ENCODE results near the gene ZFP69.
"Not testable (repeated sequence)": the region's sequence is repeated elsewhere in the genome, so short reads cannot be mapped to it uniquely, and the experiment has no call there.

The ZFP69 gene

DNA sequence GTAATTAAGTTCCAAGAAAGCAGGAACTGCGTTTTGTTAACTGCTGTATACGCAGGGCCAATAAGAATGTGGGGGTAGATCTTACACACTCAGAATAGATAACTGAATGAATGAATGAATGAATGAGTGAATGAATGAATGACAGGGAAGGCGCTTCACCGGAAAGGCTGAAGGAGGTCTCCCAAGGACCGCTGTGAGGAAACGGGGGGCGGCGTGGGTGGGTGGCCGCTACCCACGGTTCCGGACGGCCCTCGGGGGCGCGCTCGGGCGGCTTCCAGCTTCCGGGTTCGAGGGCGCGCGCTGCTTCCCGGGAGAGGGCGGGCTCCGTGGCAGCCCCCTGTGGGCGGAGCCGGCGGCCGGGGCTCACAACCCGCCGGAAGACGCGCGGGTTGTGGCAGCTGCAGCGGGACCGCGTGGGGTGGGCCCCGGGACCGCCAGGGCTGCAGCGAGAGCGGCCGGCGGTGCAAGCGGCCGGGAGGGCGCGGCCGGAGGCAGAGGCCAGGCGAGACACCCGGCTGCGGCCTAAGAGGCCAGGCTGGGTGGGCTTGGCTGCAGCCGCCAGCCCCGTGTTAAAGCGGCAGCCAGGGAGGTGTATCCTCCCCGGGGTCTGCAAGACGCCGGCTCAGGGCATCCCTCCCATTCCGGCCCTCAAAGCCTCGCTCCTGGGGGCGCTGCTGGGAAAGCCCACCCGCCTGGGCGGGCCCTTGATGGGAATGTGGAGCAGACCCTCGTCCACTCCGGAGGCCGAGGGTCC is at the start of gene ZFP69:
Gene ZFP69 (plus strand): TSS at position 367 of the 754 bp plus-strand sequence. CDS start 2,072 bp downstream, outside the sequence.
- DNase-seq (ENCODE audit: low read depth in 3 of 3) = peak; percentile 37 to 61 (median 51)

DNA sequence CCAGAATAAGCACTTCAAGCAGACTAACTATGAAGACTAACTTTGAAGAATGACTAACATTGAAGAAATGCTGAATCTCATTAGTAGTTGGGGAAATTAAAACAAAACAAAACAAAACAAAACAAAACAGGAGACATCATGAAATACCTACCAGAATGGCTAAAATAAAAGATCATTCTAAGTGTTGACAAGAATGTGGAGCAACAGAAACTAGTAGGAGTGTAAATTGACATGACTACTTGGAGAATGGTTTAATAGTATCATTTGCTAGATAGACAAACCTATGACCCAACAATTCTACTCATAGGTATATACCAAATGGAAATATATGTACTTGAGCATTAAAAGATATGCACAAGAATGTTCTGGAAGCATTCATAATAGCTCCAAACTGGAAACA is 45.7 kb upstream of the ZFP69 start:
- DNase-seq (ENCODE audit: low read depth in 3 of 3) = no peak

DNA sequence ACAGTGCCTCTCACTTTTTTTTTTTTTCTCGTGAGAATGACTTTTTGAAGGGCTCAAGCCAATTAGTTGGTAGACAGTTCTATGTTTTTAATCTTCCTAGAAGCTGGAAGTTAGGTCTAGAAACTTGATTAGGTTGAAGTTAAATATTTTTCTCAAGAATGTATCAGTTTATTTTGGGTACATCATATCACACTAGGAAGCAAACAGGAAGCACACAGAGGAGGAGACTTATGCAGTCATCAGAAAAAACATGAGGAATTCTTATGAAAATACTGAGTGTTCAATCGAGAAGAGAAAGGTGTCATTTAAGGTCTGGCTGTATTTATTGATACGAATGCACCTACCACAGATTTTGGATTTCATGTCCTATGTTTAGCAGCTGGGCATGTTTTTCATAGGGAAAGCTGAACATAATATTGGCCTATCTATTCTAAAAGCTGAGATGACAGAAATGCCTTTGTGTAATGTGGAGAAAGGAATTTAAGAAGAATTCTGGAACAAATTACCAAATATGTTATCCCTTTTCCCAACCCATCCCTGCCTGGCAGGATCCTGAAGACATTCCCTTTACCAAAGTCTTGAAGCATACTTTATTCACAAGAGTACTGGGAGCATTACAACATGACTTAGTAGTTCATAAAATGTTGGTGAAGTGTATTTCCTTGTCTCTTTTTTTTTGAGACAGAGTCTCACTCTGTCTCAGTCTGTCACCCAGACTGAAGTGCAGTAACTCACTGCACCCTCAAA is 44.3 kb upstream of the ZFP69 start:
- DNase-seq (ENCODE audit: low read depth in 3 of 3) = no peak

DNA sequence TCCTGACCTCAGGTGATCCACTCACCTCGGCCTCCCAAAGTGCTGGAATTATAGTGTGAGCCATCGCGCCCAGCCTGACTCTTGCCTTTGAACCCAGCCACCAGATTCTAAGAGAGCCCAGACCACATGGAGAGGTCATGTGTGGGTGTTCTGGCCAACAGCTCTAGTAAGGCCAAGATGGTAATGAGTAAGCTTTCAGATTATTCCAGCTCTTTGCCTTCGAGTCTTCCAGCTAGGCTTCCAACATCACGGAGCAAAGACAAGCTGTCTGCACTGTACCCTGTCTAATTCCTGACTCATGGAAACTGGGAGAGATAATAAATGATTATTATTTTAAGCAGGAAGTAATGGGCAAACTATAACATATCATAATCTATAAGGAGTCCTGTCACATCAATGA is 41.6 kb upstream of the ZFP69 start:
- no peak for DNase-seq (ENCODE audit: low read depth in 3 of 3)

DNA sequence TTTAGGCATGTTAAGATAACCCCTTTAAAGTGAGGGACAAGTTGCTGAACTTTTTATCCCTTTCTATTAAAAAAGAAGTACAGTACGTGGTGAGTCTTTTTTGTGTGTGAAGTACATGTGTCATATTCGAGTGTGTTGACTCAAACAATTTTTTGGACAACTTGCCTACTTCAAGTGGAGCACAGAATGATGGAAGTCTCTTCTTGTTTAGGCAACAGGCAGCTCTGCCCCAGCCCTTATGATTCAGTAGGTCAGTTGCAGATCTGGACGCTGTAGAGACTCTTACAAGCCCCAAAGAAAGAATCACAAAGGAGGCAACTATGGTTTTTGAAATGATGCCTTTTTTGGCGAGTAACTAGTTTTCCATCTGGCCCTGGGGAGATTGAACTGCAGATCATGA is 41.2 kb upstream of the ZFP69 start:
- DNase-seq (ENCODE audit: low read depth in 3 of 3) = no peak

DNA sequence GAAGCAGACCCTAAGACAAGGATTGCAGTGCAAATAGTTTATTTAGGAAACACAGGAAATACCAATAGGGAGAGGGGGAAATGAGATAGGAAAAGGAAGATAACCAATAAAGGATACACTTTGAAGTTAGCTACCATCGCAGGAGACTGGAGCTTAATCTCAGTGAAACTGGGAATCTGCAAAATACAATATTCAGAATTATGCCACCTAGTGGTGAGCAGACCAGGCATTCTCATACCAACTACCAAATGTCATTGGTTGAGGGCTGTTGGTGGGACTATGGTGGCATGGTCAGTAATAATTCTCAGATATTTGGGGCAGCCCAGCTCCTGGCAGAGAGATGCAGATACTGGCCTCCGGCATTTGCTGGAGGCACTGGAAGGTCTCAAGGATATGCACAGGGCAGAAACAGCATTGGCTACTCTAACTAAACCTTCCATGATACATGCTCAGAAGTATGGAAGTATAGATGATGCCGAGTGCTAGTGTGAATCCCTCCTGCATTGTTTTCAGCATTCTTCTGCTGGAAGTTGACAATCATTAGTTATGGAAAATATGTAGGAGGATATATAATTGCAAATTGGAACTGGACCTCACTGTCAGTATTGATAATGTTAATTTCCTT is 38.6 kb upstream of the ZFP69 start:
- peak in 1 of 3 experiments; percentile 7 for DNase-seq (ENCODE audit: low read depth in 3 of 3)

DNA sequence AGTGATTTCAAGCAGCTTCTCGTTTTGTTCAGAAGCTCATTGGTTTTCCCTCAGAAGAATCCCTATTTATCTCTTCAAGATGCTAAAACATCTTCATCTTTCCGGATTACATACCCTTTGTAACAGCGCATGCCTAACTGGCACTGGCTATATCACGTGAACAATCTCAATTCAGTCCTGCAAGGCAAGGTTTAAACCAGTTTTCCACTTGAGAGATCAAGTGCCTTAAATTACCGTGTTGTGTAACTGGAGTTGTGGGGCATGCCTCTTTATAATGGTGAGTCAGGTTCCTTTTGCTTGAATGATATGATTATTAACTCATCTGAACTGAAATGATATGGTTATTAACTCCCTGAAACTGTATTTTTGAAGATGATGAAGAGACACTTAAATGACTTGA is 37.8 kb upstream of the ZFP69 start:
- DNase-seq (ENCODE audit: low read depth in 3 of 3) = no peak

DNA sequence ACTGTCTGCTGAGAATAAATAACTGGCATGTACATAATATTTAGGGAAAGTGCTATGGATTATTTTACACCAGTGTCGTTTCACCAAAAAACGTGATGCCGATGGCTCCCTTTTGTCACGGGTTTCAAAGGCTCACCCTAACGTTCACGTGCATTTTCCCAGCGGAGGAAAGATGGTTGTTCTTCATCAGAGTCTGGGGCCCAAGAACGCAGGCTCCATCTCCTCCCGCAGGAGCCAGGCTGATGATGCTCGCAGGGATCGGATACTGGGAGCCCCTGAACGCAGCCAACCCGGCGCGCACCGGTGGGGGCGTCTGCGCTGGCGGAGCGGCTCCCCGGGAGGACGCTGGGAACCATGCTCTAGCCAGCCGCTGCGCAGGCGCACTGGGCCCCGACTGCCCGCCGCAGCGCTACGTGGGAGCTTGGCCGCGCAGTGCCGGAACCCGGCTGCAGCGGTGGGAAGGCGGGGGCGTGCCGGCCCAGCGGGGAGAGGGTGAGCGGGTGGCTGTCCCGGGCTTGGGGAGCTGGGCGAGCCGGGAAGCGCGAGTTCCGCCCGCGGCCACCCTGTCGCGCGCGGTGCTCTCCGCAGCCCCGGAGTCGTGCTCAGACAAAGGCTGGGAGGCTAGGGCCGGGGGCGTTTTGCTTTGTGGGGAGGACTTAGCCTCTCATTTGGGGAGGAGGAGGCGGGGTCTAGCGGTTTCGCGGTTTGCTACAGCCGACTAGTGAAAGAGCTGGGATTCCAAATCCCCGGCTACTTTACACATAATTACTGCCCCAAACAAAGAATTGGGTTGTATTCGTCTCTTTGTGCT is 27.2 kb upstream of the ZFP69 start, which contains the start of gene ZFP69B:
Gene ZFP69B (plus strand): TSS at position 793 of the 811 bp plus-strand sequence. CDS start 486 bp downstream, outside the sequence.
- peak; percentile 78 to 83 (median 79) for DNase-seq (ENCODE audit: low read depth in 3 of 3)

DNA sequence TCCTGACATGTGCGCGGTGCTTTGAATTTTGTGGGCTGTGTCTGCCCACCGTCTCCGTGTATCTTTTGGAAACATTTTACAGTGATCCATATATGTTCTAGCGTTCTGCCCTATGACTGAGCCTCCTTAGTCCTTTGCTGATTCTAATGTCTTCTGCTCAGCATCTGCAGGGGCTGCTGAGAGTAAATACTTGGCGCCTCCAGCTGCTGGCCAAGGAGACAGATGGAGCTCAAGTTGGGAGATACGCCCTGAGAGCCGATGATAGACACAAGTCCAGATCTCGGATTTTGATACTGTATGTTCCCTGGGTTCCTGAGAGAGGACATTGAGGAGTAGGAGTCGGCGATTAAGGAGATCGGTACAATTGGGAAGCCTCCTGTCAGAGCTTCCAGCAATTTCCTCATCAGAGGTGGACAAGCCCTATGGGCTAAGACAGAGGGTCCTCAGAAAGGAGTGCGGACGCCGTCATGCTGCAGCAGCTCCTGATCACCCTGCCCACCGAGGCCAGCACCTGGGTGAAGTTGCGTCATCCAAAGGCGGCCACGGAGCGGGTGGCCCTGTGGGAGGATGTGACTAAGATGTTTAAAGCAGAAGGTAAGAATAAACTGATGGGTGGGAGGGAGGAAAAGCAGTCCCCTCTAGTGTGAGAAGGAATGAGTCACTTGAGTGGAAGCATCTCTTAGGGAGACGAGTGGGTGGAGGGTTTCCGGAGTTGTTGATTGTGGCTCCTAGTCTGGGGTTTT is 26.4 kb upstream of the ZFP69 start:
- DNase-seq (ENCODE audit: low read depth in 3 of 3) = peak; percentile 53 to 82 (median 79)

DNA sequence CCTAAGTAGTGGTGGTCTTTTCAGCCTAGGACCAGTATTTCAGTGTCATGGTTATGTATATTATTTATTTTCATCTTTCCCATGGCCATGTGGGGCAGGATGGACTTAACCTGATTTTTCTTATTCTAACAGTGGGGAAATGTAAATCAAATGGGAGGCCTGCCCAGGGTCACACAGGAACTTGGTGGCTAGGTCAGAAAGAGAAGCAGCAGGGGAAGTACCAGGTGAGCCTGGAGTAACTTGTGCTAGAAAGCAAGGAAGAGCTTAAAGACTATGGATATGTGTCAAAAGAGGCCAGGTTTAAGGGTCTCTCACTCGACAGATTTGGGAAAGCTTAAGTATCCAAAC is 25.9 kb upstream of the ZFP69 start:
- peak in 1 of 3 experiments; percentile 9 for DNase-seq (ENCODE audit: low read depth in 3 of 3)

DNA sequence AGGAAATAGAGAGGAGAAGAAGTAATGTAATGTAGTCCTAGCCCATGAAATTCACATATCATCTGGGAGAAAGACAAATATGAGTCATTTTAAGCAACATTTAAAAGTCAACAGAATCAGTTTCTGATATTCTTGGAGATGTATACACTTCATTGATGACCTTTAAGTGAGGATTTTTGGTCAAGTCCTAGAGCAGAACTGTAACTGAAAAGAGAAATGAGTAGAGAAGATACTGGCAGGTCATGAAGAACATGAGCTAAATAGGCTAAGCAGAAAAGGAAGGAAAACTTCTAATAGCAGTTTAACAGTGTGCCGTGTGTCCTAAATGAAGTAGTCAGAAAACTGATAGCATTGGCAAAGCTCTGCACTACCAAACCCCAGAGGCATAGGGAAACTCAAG is 22.2 kb upstream of the ZFP69 start:
- DNase-seq (ENCODE audit: low read depth in 3 of 3) = no peak

DNA sequence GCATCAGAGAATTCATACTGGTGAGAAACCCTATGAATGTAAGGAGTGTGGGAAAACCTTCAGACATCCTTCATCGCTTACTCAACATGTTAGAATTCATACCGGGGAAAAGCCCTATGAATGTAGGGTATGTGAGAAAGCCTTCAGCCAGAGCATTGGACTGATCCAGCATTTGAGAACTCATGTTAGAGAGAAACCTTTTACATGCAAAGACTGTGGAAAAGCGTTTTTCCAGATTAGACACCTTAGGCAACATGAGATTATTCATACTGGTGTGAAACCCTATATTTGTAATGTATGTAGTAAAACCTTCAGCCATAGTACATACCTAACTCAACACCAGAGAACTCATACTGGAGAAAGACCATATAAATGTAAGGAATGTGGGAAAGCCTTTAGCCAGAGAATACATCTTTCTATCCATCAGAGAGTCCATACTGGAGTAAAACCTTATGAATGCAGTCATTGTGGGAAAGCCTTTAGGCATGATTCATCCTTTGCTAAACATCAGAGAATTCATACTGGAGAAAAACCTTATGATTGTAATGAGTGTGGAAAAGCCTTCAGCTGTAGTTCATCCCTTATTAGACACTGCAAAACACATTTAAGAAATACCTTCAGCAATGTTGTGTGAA is 14.0 kb upstream of the ZFP69 start:
- DNase-seq (ENCODE audit: low read depth in 3 of 3) = no peak

DNA sequence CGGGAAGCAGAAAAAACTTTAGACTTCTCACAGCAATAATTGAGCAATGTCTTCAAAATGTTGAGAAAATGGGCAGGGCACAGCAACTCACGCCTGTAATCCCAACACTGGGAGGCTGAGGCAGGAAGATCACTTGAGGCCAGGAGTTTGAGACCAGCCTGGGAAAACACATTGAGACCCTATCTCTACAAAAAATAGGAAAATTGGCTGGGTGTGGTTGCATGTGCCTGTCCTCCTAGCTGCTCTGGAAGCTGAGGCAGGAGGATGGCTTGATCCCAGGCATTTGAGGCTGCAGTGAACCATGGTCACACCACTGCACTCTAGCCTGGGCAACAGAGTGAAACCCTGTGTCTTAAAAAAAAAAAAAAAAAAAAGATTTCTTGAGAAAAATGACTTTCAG is 7.8 kb upstream of the ZFP69 start:
- no peak for DNase-seq (ENCODE audit: low read depth in 3 of 3)

DNA sequence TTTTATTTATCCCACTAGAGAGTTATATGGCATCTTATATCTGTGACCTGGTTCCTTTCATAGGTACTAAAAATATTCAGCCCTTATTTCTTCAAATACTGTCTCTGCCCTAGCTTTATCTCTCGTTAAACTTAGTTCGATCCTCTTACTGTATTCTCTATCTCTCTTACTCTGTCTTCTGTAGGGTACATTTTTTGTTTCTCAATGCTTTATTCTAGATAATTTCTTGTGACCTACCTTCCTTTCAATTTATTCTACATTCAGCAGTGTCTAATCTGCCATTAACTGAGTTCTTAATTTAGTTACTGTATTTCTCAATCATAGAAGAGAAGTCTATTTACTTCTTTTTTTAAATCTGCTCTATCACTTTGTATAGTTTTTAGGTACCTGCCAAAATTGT is 1.8 kb upstream of the ZFP69 start:
- DNase-seq (ENCODE audit: low read depth in 3 of 3) = no peak

DNA sequence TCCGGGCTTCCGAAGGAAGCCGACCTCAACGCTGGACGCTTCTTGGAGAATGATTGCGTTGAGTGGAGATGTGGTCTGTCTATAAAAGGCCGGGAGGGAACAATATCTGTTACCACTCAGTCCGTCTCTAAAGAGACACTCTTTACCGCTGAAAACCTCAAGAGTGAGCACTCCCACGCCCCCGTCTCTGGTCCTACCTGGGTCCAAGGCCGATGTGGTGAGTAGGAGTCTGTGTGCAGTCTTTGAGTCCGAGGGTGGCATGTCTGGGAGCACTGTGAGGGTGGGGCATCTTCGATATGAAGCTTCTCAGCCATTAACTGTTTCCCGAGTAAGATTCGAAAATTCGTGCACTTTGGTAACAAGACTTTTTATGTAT is 576 bp downstream of the ZFP69 start:
- peak in 1 of 3 experiments; percentile 10 for DNase-seq (ENCODE audit: low read depth in 3 of 3)

DNA sequence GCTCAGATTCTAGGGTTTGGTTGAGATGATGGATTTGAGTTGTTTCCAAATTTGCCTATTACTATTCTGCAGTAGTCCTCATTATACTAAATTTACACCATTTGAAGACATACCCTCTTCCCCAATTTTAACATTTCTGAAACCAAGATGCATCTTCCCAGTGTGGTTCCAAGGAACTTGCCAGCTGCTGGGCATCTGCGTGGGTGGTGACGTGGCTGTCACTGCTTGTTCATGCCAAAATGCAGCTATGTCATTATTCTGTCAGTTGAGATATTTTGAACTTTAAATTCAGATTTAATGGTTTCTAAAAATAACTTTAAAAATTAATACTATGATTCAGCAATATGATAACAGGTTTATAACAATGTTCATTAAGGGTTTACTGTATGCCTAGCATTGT is 1.2 kb downstream of the ZFP69 start:
- no peak for DNase-seq (ENCODE audit: low read depth in 3 of 3)

DNA sequence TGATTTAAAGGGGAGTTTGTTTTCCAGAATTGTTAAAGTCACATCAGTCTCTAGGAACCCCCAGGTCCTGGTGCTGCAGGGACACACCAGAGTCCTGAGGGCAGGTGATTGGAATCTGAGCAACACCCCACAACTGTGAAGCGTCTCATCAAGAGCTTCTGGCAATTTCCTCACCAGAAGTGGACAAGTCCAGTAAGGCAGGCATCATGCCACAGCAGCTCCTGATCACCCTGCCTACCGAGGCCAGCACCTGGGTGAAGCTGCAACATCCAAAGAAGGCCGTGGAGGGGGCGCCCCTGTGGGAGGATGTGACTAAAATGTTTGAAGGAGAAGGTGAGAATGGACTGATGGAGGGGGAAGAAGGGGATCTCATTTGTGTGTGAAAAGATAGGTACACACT is 2.1 kb downstream of the ZFP69 start:
- DNase-seq (ENCODE audit: low read depth in 3 of 3) = no peak

DNA sequence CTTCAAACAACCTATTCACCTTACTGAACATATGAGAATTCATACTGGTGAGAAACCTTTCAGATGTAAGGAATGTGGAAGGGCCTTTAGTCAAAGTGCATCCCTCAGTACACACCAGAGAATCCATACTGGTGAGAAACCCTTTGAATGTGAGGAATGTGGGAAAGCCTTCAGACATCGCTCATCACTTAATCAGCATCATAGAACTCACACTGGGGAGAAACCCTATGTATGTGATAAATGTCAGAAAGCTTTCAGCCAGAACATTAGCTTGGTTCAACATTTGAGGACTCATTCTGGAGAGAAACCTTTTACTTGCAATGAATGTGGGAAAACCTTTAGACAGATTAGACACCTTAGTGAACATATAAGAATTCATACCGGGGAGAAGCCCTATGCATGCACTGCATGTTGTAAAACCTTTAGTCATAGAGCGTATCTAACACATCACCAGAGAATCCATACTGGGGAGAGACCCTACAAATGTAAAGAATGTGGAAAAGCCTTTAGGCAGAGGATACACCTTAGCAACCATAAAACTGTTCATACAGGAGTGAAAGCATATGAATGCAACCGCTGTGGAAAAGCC is 18.3 kb downstream of the ZFP69 start:
- no peak for DNase-seq (ENCODE audit: low read depth in 3 of 3)

DNA sequence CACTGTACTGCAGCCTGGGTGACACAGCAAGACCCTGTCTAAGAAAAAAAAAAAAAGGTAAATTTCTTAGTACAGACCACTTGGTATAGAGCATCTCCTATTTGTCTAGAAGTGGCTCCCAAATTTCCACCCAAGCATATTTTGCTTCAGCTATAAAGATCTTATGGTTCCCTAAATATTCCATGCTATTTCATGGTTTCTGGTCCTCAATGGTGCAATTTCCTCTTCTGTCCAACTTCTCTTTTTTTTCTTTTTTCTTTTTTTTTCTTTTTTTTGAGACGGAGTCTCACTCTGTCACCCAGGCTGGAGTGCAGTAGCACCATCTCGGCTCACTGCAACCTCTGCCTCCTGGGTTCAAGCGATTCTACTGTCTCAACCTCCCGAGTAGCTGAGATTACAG is 25.6 kb downstream of the ZFP69 start:
- not testable (repeated sequence) for DNase-seq (ENCODE audit: low read depth in 3 of 3)

DNA sequence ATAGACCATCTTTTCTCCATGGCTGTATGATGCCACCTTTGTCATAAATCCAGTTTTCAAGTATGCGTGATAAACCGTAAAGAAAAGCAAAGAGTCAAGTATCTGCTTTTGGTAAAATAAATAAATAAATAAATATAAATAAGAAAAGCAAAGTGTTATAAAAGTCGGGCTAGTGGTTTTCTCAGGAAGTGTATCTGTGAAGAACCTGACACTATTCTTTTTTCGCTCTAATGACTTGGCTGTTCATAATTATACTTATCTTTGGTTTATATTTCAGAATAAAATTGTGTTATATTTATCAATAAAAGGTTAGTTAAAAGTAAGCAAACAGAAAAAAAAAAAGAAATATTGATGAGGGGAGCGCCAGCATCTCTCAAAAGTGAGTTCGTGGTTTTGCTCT is 30.9 kb downstream of the ZFP69 start:
- DNase-seq (ENCODE audit: low read depth in 3 of 3) = no peak

Data from stimulated activated CD4-positive, alpha-beta T cell treated with anti-CD3 and anti-CD28 coated beads, TNF-alpha, amount 100 ng/mL, for 4 hours (primary cell).